ENCODE data around the gene ITPRIPL1. TPM values are rescaled to one million over a fixed set of nuclear protein-coding genes. Genes with fewer than 3 reads are reported as not detected.
A peak's percentile ranks its signal among the peaks of the same experiment; 100 is the strongest.

Gene ITPRIPL1
- total RNA-seq, 2 donors from 2014 or later = 1.8 to 8.9 TPM

DNA sequence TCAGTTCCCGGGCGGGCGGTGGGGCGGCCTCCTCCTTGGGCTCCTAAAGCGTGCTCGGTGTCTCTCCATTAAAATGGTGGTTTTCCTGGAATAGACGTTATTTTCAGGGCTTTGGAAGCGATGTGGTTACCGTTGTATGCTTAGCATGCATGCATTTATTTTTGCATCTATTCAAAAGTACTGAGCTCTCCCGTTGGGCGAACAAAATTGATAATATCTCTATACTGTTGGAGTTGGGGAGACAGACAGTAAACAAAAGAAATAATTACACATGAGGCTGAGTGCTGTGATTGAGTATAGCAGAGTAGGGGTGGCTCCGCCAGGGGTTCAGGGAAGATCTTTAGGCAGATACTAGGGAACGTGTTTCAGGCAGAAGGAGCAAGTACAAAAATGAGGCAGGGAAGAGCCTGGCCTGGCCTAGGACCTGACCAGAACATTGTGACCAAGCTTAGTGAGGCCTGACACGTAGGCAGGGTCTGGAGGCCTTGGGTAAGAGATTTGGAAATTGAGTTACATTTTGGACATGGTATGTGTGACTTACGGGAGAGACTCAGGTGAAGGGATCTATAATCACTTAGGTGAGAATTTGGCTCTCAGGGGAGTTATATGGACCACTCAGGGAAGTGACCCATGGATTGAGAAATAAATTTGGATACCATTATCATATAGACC is 11.1 kb downstream of the ITPRIPL1 start:
- intact Hi-C loops (cut with DNase I) = no loop called here
- peaks cover 3% of the 10 kb centered on the region for H3K4me1 ChIP-seq (replicated peaks)
- no peak for DNase-seq (ENCODE audit: low spot score)

GRCh38 chr2:96336873-96337272 is 11.8 kb downstream of the ITPRIPL1 start:
- H3K4me3 ChIP-seq = no peak overlapping the region
- no peaks in the 10 kb centered on the region for H3K9me3 ChIP-seq
- no peak overlapping the region for H3K27ac ChIP-seq
- no peak for TF ChIP-seq POLR2AphosphoS5 (IDR thresholded peaks at IDR 0.05)
- TF ChIP-seq POLR2A (IDR thresholded peaks at IDR 0.05) = no peak
- TF ChIP-seq, protein P1, sequence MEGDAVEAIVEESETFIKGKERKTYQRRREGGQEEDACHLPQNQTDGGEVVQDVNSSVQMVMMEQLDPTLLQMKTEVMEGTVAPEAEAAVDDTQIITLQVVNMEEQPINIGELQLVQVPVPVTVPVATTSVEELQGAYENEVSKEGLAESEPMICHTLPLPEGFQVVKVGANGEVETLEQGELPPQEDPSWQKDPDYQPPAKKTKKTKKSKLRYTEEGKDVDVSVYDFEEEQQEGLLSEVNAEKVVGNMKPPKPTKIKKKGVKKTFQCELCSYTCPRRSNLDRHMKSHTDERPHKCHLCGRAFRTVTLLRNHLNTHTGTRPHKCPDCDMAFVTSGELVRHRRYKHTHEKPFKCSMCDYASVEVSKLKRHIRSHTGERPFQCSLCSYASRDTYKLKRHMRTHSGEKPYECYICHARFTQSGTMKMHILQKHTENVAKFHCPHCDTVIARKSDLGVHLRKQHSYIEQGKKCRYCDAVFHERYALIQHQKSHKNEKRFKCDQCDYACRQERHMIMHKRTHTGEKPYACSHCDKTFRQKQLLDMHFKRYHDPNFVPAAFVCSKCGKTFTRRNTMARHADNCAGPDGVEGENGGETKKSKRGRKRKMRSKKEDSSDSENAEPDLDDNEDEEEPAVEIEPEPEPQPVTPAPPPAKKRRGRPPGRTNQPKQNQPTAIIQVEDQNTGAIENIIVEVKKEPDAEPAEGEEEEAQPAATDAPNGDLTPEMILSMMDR (IDR thresholded peaks at IDR 0.05) = no peak
- 78% methylated on average over 3 of the region's 3 CpGs for WGBS
- H3K4me1 ChIP-seq (replicated peaks) = peaks cover 3% of the 10 kb centered on the region
- no peaks in the 10 kb centered on the region for H3K27me3 ChIP-seq (replicated peaks; ENCODE audit: insufficient read depth)
- no peak for DNase-seq (ENCODE audit: low spot score)
- H3K36me3 ChIP-seq = no peaks in the 10 kb centered on the region
- intact Hi-C loops (cut with DNase I) = no loop called here

More for the DNA sequence above, 11.1 kb downstream of the ITPRIPL1 start:
- Histone ChIP-seq H3K36me3 (no peaks in the 10 kb centered on the region), H3K4me3 (peak overlapping the region; percentile 51), H3K9me3 (no peaks in the 10 kb centered on the region), H3K27me3 (replicated peaks; ENCODE audit: insufficient read depth) (no peaks in the 10 kb centered on the region), H3K27ac (peak overlapping the region; percentile 80 to 86)
- TF ChIP-seq, protein P1 (IDR thresholded peaks at IDR 0.05) = no peak
- TF ChIP-seq POLR2A (IDR thresholded peaks at IDR 0.05) = no peak
- TF ChIP-seq POLR2AphosphoS5 (IDR thresholded peaks at IDR 0.05) = no peak
- 14% methylated on average over 15 of the region's 15 CpGs for WGBS

- intact Hi-C loops (cut with DNase I) = no loop called here
- Histone ChIP-seq H3K4me1 (replicated peaks) (no peaks in the 10 kb centered on the region), H3K36me3 (no peaks in the 10 kb centered on the region), H3K27ac (no peak overlapping the region), H3K4me3 (no peak overlapping the region), H3K9me3 (no peaks in the 10 kb centered on the region), H3K27me3 (replicated peaks; ENCODE audit: insufficient read depth) (no peaks in the 10 kb centered on the region)
- 94% methylated on average over 9 of the region's 9 CpGs for WGBS
- DNase-seq (ENCODE audit: low spot score) = no peak
- TF ChIP-seq, protein P1 (IDR thresholded peaks at IDR 0.05) = no peak
- no peak for TF ChIP-seq POLR2AphosphoS5 (IDR thresholded peaks at IDR 0.05)
- no peak for TF ChIP-seq POLR2A (IDR thresholded peaks at IDR 0.05)
Measured at GRCh38 chr2:96340493-96341414, 15.6 kb downstream of the ITPRIPL1 start.

DNA sequence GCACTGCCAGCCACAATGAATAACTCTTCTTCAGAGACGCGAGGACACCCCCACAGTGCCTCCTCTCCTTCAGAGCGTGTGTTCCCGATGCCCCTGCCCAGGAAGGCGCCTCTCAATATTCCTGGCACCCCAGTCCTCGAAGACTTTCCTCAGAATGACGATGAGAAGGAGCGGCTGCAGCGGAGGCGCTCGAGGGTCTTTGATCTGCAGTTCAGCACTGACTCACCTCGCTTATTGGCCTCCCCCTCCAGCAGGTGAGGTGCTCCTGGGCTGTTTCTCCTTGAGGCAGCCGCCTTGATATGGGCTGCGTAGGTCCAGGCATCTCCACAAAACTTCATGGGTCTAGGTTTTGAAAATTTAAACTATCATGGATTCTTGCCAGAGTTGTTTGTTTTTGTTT is 16.5 kb downstream of the ITPRIPL1 start:
- Histone ChIP-seq H3K4me1 (replicated peaks) (no peaks in the 10 kb centered on the region), H3K4me3 (no peak overlapping the region), H3K9me3 (no peaks in the 10 kb centered on the region), H3K27ac (no peak overlapping the region), H3K27me3 (replicated peaks; ENCODE audit: insufficient read depth) (no peaks in the 10 kb centered on the region), H3K36me3 (no peaks in the 10 kb centered on the region)
- TF ChIP-seq POLR2A (IDR thresholded peaks at IDR 0.05) (no peak), POLR2AphosphoS5 (IDR thresholded peaks at IDR 0.05) (no peak)
- TF ChIP-seq, protein P1 (IDR thresholded peaks at IDR 0.05) = no peak
- intact Hi-C loops (cut with DNase I) = no loop called here
- no peak for DNase-seq (ENCODE audit: low spot score)
- 94% methylated on average over 14 of the region's 14 CpGs for WGBS
